H1 (cell line): ENCODE measurements around the gene SLC6A20. TPM values are rescaled to one million over a fixed set of nuclear protein-coding genes. Genes with fewer than 3 reads are reported as not detected.

Experiments
- CTCF ChIA-PET: fragments of 300-600 bp; sonication (Branson Sonifier 250); formaldehyde crosslinking; loops from one replicate; lab custom pipeline; 2021; ENCODE audit not compliant: partially characterized antibody; lab: Charles Lee
- POLR2A ChIA-PET: fragments of 300-600 bp; sonication (Branson Sonifier 250); formaldehyde crosslinking; loops from one replicate; lab custom pipeline; 2021; ENCODE audit warnings: inconsistent platforms; ENCODE audit not compliant: partially characterized antibody; lab: Charles Lee
- DNase-seq, 2 experiments: peaks; one replicate each; pipeline versions ENCODE4 v3.0.0 to v3.0.0-alpha.2; 2010 to 2022; ENCODE audit warnings: low spot score in 2 of 2, low read depth in 1 of 2, mixed read lengths in 1 of 2
- FAIRE-seq: peaks from 2 replicates; lab custom pipeline; 2011; peaks lifted over from hg19 to GRCh38; lab: Jason Lieb, UNC
- H2AFZ ChIP-seq: 2 replicates; pipeline ENCODE4 v1.8.1; 2012; ENCODE audit warnings: low read length, inconsistent platforms
- H2AK5ac ChIP-seq: 2 replicates; pipeline ENCODE4 v1.6.1; 2013; ENCODE audit warnings: low read depth, low read length
- H2BK120ac ChIP-seq: replicated peaks from 2 replicates; pipeline ENCODE3; 2013; ENCODE audit warnings: low read depth, low read length, inconsistent platforms
- H2BK12ac ChIP-seq: 2 replicates; pipeline ENCODE4 v1.6.1; 2013; ENCODE audit warnings: low read depth, low read length
- H2BK15ac ChIP-seq: 2 replicates; pipeline ENCODE4 v1.6.1; 2013; ENCODE audit warnings: low read length
- H2BK20ac ChIP-seq: 2 replicates; pipeline ENCODE4 v1.6.1; 2013; ENCODE audit warnings: low read length
- H2BK5ac ChIP-seq: 2 replicates; pipeline ENCODE4 v1.6.1; 2013; ENCODE audit warnings: low read depth, low read length
- H3K14ac ChIP-seq: 2 replicates; pipeline ENCODE4 v1.6.1; 2013; ENCODE audit warnings: inconsistent platforms; ENCODE audit not compliant: insufficient read length
- H3K18ac ChIP-seq: 2 replicates; pipeline ENCODE4 v1.6.1; 2013; ENCODE audit warnings: low read length; ENCODE audit errors: extremely low read depth
- H3K23ac ChIP-seq: 2 replicates; pipeline ENCODE4 v1.6.1; 2013; ENCODE audit warnings: inconsistent platforms; ENCODE audit not compliant: insufficient read length
- H3K23me2 ChIP-seq: 2 replicates; pipeline ENCODE4 v1.6.1; 2013; ENCODE audit warnings: low read depth, low read length
- H3K27ac ChIP-seq: 2 replicates; pipeline ENCODE4 v1.6.1; 2011; ENCODE audit warnings: low read depth, low read length, inconsistent platforms
- H3K27me3 ChIP-seq, 4 experiments: replicated peaks in 1 of 4; 1 replicate in 1 of 4; 2 replicates in 3 of 4; pipeline versions ENCODE4 v1.6.1 to v1.8.1; 2011 to 2013; ENCODE audit warnings: low read length in 3 of 4, mild to moderate bottlenecking in 3 of 4, inconsistent platforms in 2 of 4, mixed read lengths in 2 of 4, moderate library complexity in 1 of 4; ENCODE audit not compliant: control insufficient read depth in 3 of 4, insufficient read depth in 3 of 4; ENCODE audit errors: extremely low read depth in 1 of 4
- H3K36me3 ChIP-seq, 4 experiments: 2 replicates each; pipeline versions ENCODE4 v1.6.1 to v1.8.1; 2011 to 2013; ENCODE audit warnings: mild to moderate bottlenecking in 4 of 4, low read length in 3 of 4, moderate library complexity in 2 of 4, control low read depth in 1 of 4, inconsistent platforms in 1 of 4; ENCODE audit not compliant: insufficient read depth in 4 of 4, control insufficient read depth in 2 of 4
- H3K4ac ChIP-seq: replicated peaks from 2 replicates; pipeline ENCODE3; 2013; ENCODE audit warnings: low read length, low read depth, mixed read lengths, inconsistent platforms; ENCODE audit not compliant: insufficient read length
- H3K4me1 ChIP-seq, 4 experiments: replicated peaks in 1 of 4; 1 replicate in 1 of 4; 2 replicates in 3 of 4; pipeline versions ENCODE4 v1.6.1 to v1.8.1; 2011 to 2013; ENCODE audit warnings: low read length in 3 of 4, inconsistent platforms in 2 of 4, mixed read lengths in 1 of 4; ENCODE audit not compliant: insufficient read depth in 4 of 4, control insufficient read depth in 3 of 4
- H3K4me2 ChIP-seq, 2 experiments: 2 replicates each; pipeline versions ENCODE4 v1.6.1 to v1.8.1; 2011 to 2013; ENCODE audit warnings: low read depth in 2 of 2, low read length in 2 of 2, control low read depth in 1 of 2, inconsistent platforms in 1 of 2, mild to moderate bottlenecking in 1 of 2; ENCODE audit not compliant: insufficient read depth in 1 of 2
- H3K4me3 ChIP-seq, 4 experiments: fragments of 200-600, 300-600 bp in 1 of 4; sonication (generic), shearing (Covaris generic), sonication (Bioruptor Twin) in 1 of 4; 2 replicates each; pipeline versions ENCODE4 v1.5.1 to v1.8.1; 2011 to 2016; ENCODE audit warnings: low read length in 4 of 4, low read depth in 3 of 4, control low read depth in 2 of 4, inconsistent platforms in 2 of 4, mild to moderate bottlenecking in 2 of 4, mixed read lengths in 1 of 4, moderate library complexity in 1 of 4; ENCODE audit not compliant: insufficient read depth in 2 of 4; ENCODE audit errors: extremely low read depth in 1 of 4
- H3K56ac ChIP-seq: replicated peaks from 2 replicates; pipeline ENCODE3; 2013; ENCODE audit warnings: low read depth, mild to moderate bottlenecking, mixed read lengths, low read length, inconsistent platforms; ENCODE audit not compliant: insufficient read length
- H3K79me1 ChIP-seq: 2 replicates; pipeline ENCODE4 v1.6.1; 2013; ENCODE audit warnings: low read depth, low read length, control low read depth
- H3K79me2 ChIP-seq, 2 experiments: 2 replicates each; pipeline versions ENCODE4 v1.6.1 to v1.8.1; 2012 to 2013; ENCODE audit warnings: low read length in 2 of 2, mild to moderate bottlenecking in 2 of 2, inconsistent platforms in 1 of 2; ENCODE audit not compliant: insufficient read depth in 2 of 2, control insufficient read depth in 1 of 2
- H3K9ac ChIP-seq, 4 experiments: replicated peaks in 1 of 4; 1 replicate in 1 of 4; 2 replicates in 3 of 4; pipeline versions ENCODE4 v1.6.1 to v1.8.1; 2011 to 2013; ENCODE audit warnings: low read depth in 3 of 4, low read length in 3 of 4, control low read depth in 2 of 4, mild to moderate bottlenecking in 2 of 4, moderate library complexity in 2 of 4, inconsistent platforms in 1 of 4; ENCODE audit errors: extremely low read depth in 1 of 4
- H3K9me3 ChIP-seq, 2 experiments: 2 replicates each; pipeline versions ENCODE4 v1.6.1 to v1.8.1; 2012 to 2013; ENCODE audit warnings: mild to moderate bottlenecking in 2 of 2, moderate library complexity in 2 of 2, control low read depth in 1 of 2, inconsistent platforms in 1 of 2, low read depth in 1 of 2, low read length in 1 of 2, mixed read lengths in 1 of 2; ENCODE audit not compliant: insufficient read depth in 2 of 2
- H4K20me1 ChIP-seq, 2 experiments: replicated peaks in 1 of 2; 2 replicates each; pipeline versions ENCODE3 to v1.8.1; 2011 to 2013; ENCODE audit warnings: inconsistent platforms in 2 of 2, low read length in 2 of 2, mild to moderate bottlenecking in 1 of 2; ENCODE audit not compliant: insufficient read depth in 2 of 2, control insufficient read depth in 1 of 2
- H4K5ac ChIP-seq: 2 replicates; pipeline ENCODE4 v1.6.1; 2013; ENCODE audit warnings: low read length, low read depth, mixed read lengths, inconsistent platforms; ENCODE audit not compliant: insufficient read length
- H4K8ac ChIP-seq: 2 replicates; pipeline ENCODE4 v1.8.0; 2013; ENCODE audit warnings: mild to moderate bottlenecking, moderate library complexity, low read length, inconsistent platforms; ENCODE audit not compliant: insufficient read depth; ENCODE audit errors: extremely low read depth
- H4K91ac ChIP-seq: replicated peaks from 2 replicates; pipeline ENCODE3; 2013; ENCODE audit warnings: low read length, mixed read lengths, inconsistent platforms; ENCODE audit not compliant: insufficient read length
- BRCA1 ChIP-seq: IDR thresholded peaks from 2 replicates; pipeline ENCODE4 v1.6.1; 2012; ENCODE audit warnings: low read depth, low read length, improper control_type of control experiment
- EZH2 ChIP-seq: fragments of 200-600 bp; sonication (generic); IDR thresholded peaks from 2 replicates; pipeline ENCODE4 v1.7.1; 2012; ENCODE audit warnings: low read depth, mild to moderate bottlenecking, moderate library complexity, low read length, inconsistent platforms; ENCODE audit not compliant: severe bottlenecking
- HDAC2 ChIP-seq, 2 experiments: fragments of 300-600 bp in 1 of 2; sonication (generic) in 1 of 2; IDR thresholded peaks; 2 replicates each; pipeline ENCODE4 v1.6.1; 2011 to 2012; ENCODE audit warnings: low read depth in 2 of 2, low read length in 2 of 2, mild to moderate bottlenecking in 2 of 2, moderate library complexity in 2 of 2, borderline replicate concordance in 1 of 2, inconsistent platforms in 1 of 2
- RBBP5 ChIP-seq: IDR thresholded peaks from 2 replicates; pipeline ENCODE4 v1.7.1; 2012; ENCODE audit warnings: low read depth, mild to moderate bottlenecking, inconsistent platforms, low read length, moderate library complexity, borderline replicate concordance
- RNF2 ChIP-seq: fragments of 200-900, 300-1000 bp; sonication (generic); IDR thresholded peaks from 2 replicates; pipeline ENCODE4 v1.7.1; 2016; ENCODE audit warnings: borderline replicate concordance, low read depth, mild to moderate bottlenecking, antibody characterized with exemption, low read length; ENCODE audit not compliant: poor library complexity, severe bottlenecking; ENCODE audit errors: missing control alignments
- SP1 ChIP-seq: IDR thresholded peaks from 2 replicates; pipeline ENCODE4 v1.6.1; 2011; ENCODE audit warnings: low read depth, low read length
- WGBS, 2 experiments: shearing (Covaris generic) in 1 of 2; methylation state at CpG; one replicate each; pipeline versions ENCODE4 v1.1.6 to v1.1.7; 2013 to 2015; ENCODE audit warnings: low lambda C conversion rate in 2 of 2, mixed read lengths in 2 of 2, inconsistent platforms in 1 of 2, low coverage in 1 of 2, missing lambda C conversion rate in 1 of 2; ENCODE audit not compliant: insufficient replicate concordance in 2 of 2, insufficient coverage in 1 of 2, insufficient read length in 1 of 2; ENCODE audit errors: extremely low coverage in 1 of 2, missing lambda C conversion rate in 1 of 2; 5-methylcytosine and 5-hydroxymethylcytosine counted together
- long read RNA-seq, 2 experiments: library from RNA in 1 of 2; library from capped mRNA in 1 of 2; stranded (forward); transcript quantifications; one replicate each; pipeline ENCODE4 v2.0.0, GENCODE V29; 2021; ENCODE audit warnings: inconsistent platforms in 1 of 2
- polyA minus RNA-seq, 3 experiments: library from RNA; depleted of rRNA, polyadenylated mRNA; stranded (reverse); fragments of >200 nt; gene quantifications; 1 replicate in 2 of 3; 2 replicates in 1 of 3; pipeline ENCODE4 v1.2.3, GENCODE V29; 2011
- polyA plus RNA-seq, 7 experiments: library from polyadenylated mRNA; depleted of rRNA in 3 of 7; stranded (reverse) in 5 of 7; unstranded in 2 of 7; fragments of >200 nt in 5 of 7; fragments of 200-250 nt in 2 of 7; gene quantifications; 1 replicate in 5 of 7; 2 replicates in 1 of 7; 4 replicates in 1 of 7; pipeline versions ENCODE4 v1.2.1 to v1.2.3, GENCODE V29; 2011 to 2013; ENCODE audit warnings: missing spikeins in 2 of 7, mixed read lengths in 2 of 7
- total RNA-seq: library from RNA; stranded (reverse); fragmentation: NEBNext Ultra II Directional; extraction: Animal tissue kit (Norgen Biotek cat#: 25700); gene quantifications from 2 replicates; pipeline ENCODE4 v1.2.1, GENCODE V29; 2021
- TF ChIP-seq, protein P1 (sequence below): IDR thresholded peaks from 2 replicates; pipeline ENCODE4 v1.6.1; 2012; ENCODE audit warnings: inconsistent platforms

Gene SLC6A20
- total RNA-seq (not detected in 2 replicates), polyA plus RNA-seq (2011; rRNA removed) (0.05 and 0.17 TPM in 2 replicates), polyA minus RNA-seq (2011; rRNA and poly(A)+ RNA removed) (0.16 TPM in 1 of 2 replicates, not detected in the other)
- polyA plus RNA-seq (2011; cell fraction: cytosol; rRNA removed), result 0.03 TPM
- polyA plus RNA-seq (2011; cell fraction: nucleus; rRNA removed), result 0.04 TPM
- polyA plus RNA-seq (2012, experiment 1 of 2), result 0.07 to 0.46 TPM (median 0.08 TPM) in 3 of 4 replicates, not detected in the other
- not detected for polyA plus RNA-seq (2012, experiment 2 of 2)
- 0.02 TPM for polyA plus RNA-seq (2013, experiment 1 of 2)
- 0.06 TPM for polyA plus RNA-seq (2013, experiment 2 of 2)
- not detected for polyA minus RNA-seq (2011; cell fraction: cytosol; rRNA and poly(A)+ RNA removed)
- not detected for polyA minus RNA-seq (2011; cell fraction: nucleus; rRNA and poly(A)+ RNA removed)
- long read RNA-seq, experiment 1, result 0 reads
- long read RNA-seq, experiment 2, result 0 reads

GRCh38 chr3:45795882-45796765 lies at the start of gene SLC6A20:
TSS of gene SLC6A20 (minus strand) at chr3:45796536. CDS start at chr3:45796419, 117 bp downstream.
- DNase-seq, result peak in 1 of 2 experiments; percentile 67
- no peak within 1 kb of the TSS for H3K4ac ChIP-seq
- no peaks in the 10 kb centered on the region for H3K79me2 ChIP-seq
- no peak within 1 kb of the TSS for H4K5ac ChIP-seq
- H3K4me1 ChIP-seq, result peaks cover 0 to 3% (median 0%) of the 10 kb centered on the region in 4 experiments; a peak in 2 of 7 replicates
- H3K27me3 ChIP-seq, result peaks cover 22 to 48% (median 41%) of the 10 kb centered on the region in 4 experiments
- no peak within 1 kb of the TSS for H2BK20ac ChIP-seq
- H3K9me3 ChIP-seq, result no peaks in the 10 kb centered on the region
- CTCF ChIA-PET, result interaction anchor here (0.9 to 3.7 kb wide), 3 partner anchors 9 to 35 kb away, joined by 3 to 13 read pairs (median 4); no protein-coding TSS in a partner anchor
- no peak within 1 kb of the TSS for H2BK15ac ChIP-seq
- POLR2A ChIA-PET, result no interaction called here
- no peak within 1 kb of the TSS for H3K56ac ChIP-seq
- no peak for FAIRE-seq
- 5% methylated on average over 76 of the region's 91 CpGs; no CpG with 5 or more reads in 1 of the 2 experiments for WGBS, 2 experiments
- no peak within 1 kb of the TSS for H3K18ac ChIP-seq
- H3K14ac ChIP-seq, result no peak within 1 kb of the TSS
- no peaks in the 10 kb centered on the region for H3K79me1 ChIP-seq
- H2BK5ac ChIP-seq, result no peak within 1 kb of the TSS; the same call in 1 of the 2 replicates
- H4K91ac ChIP-seq, result no peak within 1 kb of the TSS
- H2BK12ac ChIP-seq, result no peak within 1 kb of the TSS
- no peaks in the 10 kb centered on the region for H3K36me3 ChIP-seq
- no peak within 1 kb of the TSS for H2BK120ac ChIP-seq
- H3K23ac ChIP-seq, result no peak within 1 kb of the TSS
- H4K20me1 ChIP-seq, result peaks cover 0 to 2% of the 10 kb centered on the region in 2 experiments
- peak within 1 kb of the TSS; percentile 49 to 90 for H3K4me2 ChIP-seq
- peak within 1 kb of the TSS; percentile 60; the same call in 1 of the 2 replicates for H2AFZ ChIP-seq
- no peak within 1 kb of the TSS for H3K9ac ChIP-seq
- H3K23me2 ChIP-seq, result peaks cover 2% of the 10 kb centered on the region; the same call in 1 of the 2 replicates
- H2AK5ac ChIP-seq, result no peak within 1 kb of the TSS
- peak within 1 kb of the TSS; percentile 47 to 68 (median 54) for H3K4me3 ChIP-seq
- peak within 1 kb of the TSS; percentile 58; the same call in 1 of the 2 replicates for H4K8ac ChIP-seq
- H3K27ac ChIP-seq, result no peak within 1 kb of the TSS
- TF ChIP-seq RNF2 (peak; percentile 43), BRCA1 (no peak), SP1 (no peak), HDAC2 (IDR thresholded peaks at IDR 0.05; ENCODE audit: borderline replicate concordance in 1 of 2, low read depth in 2 of 2, low read length in 2 of 2) (peak in 1 of 2 experiments; percentile 94; a peak in 2 of 4 replicates), EZH2 (peak; percentile 53), RBBP5 (peak; percentile 69; the same call in 1 of the 2 replicates)
- TF ChIP-seq, protein P1, sequence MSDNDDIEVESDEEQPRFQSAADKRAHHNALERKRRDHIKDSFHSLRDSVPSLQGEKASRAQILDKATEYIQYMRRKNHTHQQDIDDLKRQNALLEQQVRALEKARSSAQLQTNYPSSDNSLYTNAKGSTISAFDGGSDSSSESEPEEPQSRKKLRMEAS, result 0 out of 2 replicates have a peak, but pooled peaks have one; percentile 32
